Measurements from ENCODE around the gene NXT1. TPM values are rescaled to one million over a fixed set of nuclear protein-coding genes. Genes with fewer than 3 reads are reported as not detected.
A peak's percentile ranks its signal among the peaks of the same experiment; 100 is the strongest.

NXT1 gene
- total RNA-seq, 2 experiments from 2014 or later: 33.7 to 76.5 TPM

- peaks cover 33% of the 10 kb centered on the region for H3K79me2 ChIP-seq (ENCODE audit: insufficient read depth, low read depth, low read length)
- H3K9me2 ChIP-seq (ENCODE audit: insufficient read depth, low read length): no peaks in the 10 kb centered on the region
- peaks cover 14% of the 10 kb centered on the region for H4K20me1 ChIP-seq (ENCODE audit: insufficient read depth, low read length)
- ChIA-PET CTCF (ENCODE audit: unreplicated experiment) (interaction anchor here (1.0 kb wide), 1 partner anchor 11 kb away, joined by 3 read pairs; no protein-coding TSS in a partner anchor), POLR2A (interaction anchor here (1.2 to 2.0 kb wide), 2 partner anchors 9 to 11 kb away, joined by 3 to 7 read pairs; partner anchors contain the start of gene NXT1)
- TF ChIP-seq EZH2phosphoT487 (IDR thresholded peaks at IDR 0.05; ENCODE audit: borderline replicate concordance, low read depth, low read length) (no peak), CTCF (conservative IDR thresholded peaks at IDR 0.05; ENCODE audit: low read length) (no peak)
- BruUV-seq (replicated peaks): no TSS peak
- no peak for DNase-seq (ENCODE audit: low spot score)
- H3K36me3 ChIP-seq (ENCODE audit: insufficient read depth, low read length): peaks cover 23% of the 10 kb centered on the region
- intact Hi-C loops (cut with micrococcal nuclease; ENCODE audit: unreplicated experiment): loop anchor here (5.0 kb wide), 1 partner anchor 61 kb away; the partner anchor contains the start of gene NAPB
- peak overlapping the region; percentile 84 for H3K4me2 ChIP-seq (ENCODE audit: low read length)
- H3K4me1 ChIP-seq (ENCODE audit: insufficient read depth, low read length, poor library complexity, severe bottlenecking): peaks cover 48% of the 10 kb centered on the region
- H3K27ac ChIP-seq (ENCODE audit: low read depth, low read length, poor library complexity, severe bottlenecking): peak overlapping the region; percentile 73
- peak overlapping the region; percentile 67; the same call in 1 of the 2 replicates for H2AFZ ChIP-seq (ENCODE audit: low read length)
- no peaks in the 10 kb centered on the region for H3K9me3 ChIP-seq (ENCODE audit: low read length)
- peak overlapping the region; percentile 85 for H3K4me3 ChIP-seq (ENCODE audit: low read depth, low read length, poor library complexity, severe bottlenecking)
These were observed 10.5 kb downstream of the NXT1 start for GRCh38 chr20:23361119-23361475.

GRCh38 chr20:23361476-23362391 lies 11.1 kb downstream of the NXT1 start, which contains the start of gene GZF1:
TSS of gene GZF1 (plus strand) at chr20:23362182. CDS start at chr20:23364384, 2,202 bp downstream.
- peak within 1 kb of the TSS; percentile 73 for H3K27ac ChIP-seq (ENCODE audit: low read depth, low read length, poor library complexity, severe bottlenecking)
- TF ChIP-seq EZH2phosphoT487 (IDR thresholded peaks at IDR 0.05; ENCODE audit: borderline replicate concordance, low read depth, low read length) (no peak), CTCF (conservative IDR thresholded peaks at IDR 0.05; ENCODE audit: low read length) (no peak)
- H3K4me2 ChIP-seq (ENCODE audit: low read length): peak within 1 kb of the TSS; percentile 98
- no peaks in the 10 kb centered on the region for H3K9me2 ChIP-seq (ENCODE audit: insufficient read depth, low read length)
- H4K20me1 ChIP-seq (ENCODE audit: insufficient read depth, low read length): peaks cover 14% of the 10 kb centered on the region
- ChIA-PET POLR2A (interaction anchor here (2.0 kb wide), 1 partner anchor 12 kb away, joined by 7 read pairs; the partner anchor contains the start of gene NXT1), CTCF (ENCODE audit: unreplicated experiment) (interaction anchor here (1.0 kb wide), 1 partner anchor 12 kb away, joined by 3 read pairs; no protein-coding TSS in a partner anchor)
- H3K9me3 ChIP-seq (ENCODE audit: low read length): no peaks in the 10 kb centered on the region
- peak within 1 kb of the TSS; percentile 85 for H3K4me3 ChIP-seq (ENCODE audit: low read depth, low read length, poor library complexity, severe bottlenecking)
- H3K79me2 ChIP-seq (ENCODE audit: insufficient read depth, low read depth, low read length): peaks cover 39% of the 10 kb centered on the region
- H2AFZ ChIP-seq (ENCODE audit: low read length): peak within 1 kb of the TSS; percentile 67; the same call in 1 of the 2 replicates
- peak; percentile 98 for DNase-seq (ENCODE audit: low spot score)
- intact Hi-C loops (cut with micrococcal nuclease; ENCODE audit: unreplicated experiment): loop anchor here (5.0 kb wide), 1 partner anchor 61 kb away; the partner anchor contains the start of gene NAPB
- peaks cover 52% of the 10 kb centered on the region for H3K4me1 ChIP-seq (ENCODE audit: insufficient read depth, low read length, poor library complexity, severe bottlenecking)
- peaks cover 27% of the 10 kb centered on the region for H3K36me3 ChIP-seq (ENCODE audit: insufficient read depth, low read length)
- no TSS peak for BruUV-seq (replicated peaks)
